Naive B cell (primary cell): ENCODE data around the gene SOS2. TPM values are rescaled to one million over a fixed set of nuclear protein-coding genes. Genes with fewer than 3 reads are reported as not detected.

Experiments used
- ATAC-seq, 2 donors: fragments of 150-1000 bp; cut with Tn5 transposase; 2 replicates each; pipeline ENCODE4 v1.10.0; 2021; ENCODE audit warnings: low read depth in 2 of 2, mild to moderate bottlenecking in 2 of 2, moderate library complexity in 2 of 2
- DNase-seq: peaks from one replicate; pipeline ENCODE4 v3.0.0; 2022
- H3K27ac Mint-ChIP-seq, 6 donors: one replicate each; pipeline ENCODE4 v1.8.0; 2020 to 2022; ENCODE audit warnings: mild to moderate bottlenecking in 6 of 6, mixed read lengths in 6 of 6, moderate library complexity in 5 of 6, inconsistent platforms in 2 of 6
- H3K27me3 Mint-ChIP-seq, 3 donors: one replicate each; pipeline ENCODE4 v1.8.0; 2021 to 2022; ENCODE audit warnings: mixed read lengths in 3 of 3, mild to moderate bottlenecking in 1 of 3
- H3K36me3 Mint-ChIP-seq, 2 donors: one replicate each; pipeline ENCODE4 v1.8.0; 2020 to 2022; ENCODE audit warnings: mixed read lengths in 2 of 2, inconsistent platforms in 1 of 2, mild to moderate bottlenecking in 1 of 2
- H3K4me1 Mint-ChIP-seq, 3 donors: one replicate each; pipeline ENCODE4 v1.8.0; 2020 to 2022; ENCODE audit warnings: mixed read lengths in 3 of 3, inconsistent platforms in 1 of 3, mild to moderate bottlenecking in 1 of 3, moderate library complexity in 1 of 3
- H3K4me3 Mint-ChIP-seq, 8 donors: one replicate each; pipeline ENCODE4 v1.8.0; 2020 to 2022; ENCODE audit warnings: mild to moderate bottlenecking in 8 of 8, mixed read lengths in 8 of 8, moderate library complexity in 8 of 8, inconsistent platforms in 2 of 8
- H3K9me3 Mint-ChIP-seq, 7 donors: one replicate each; pipeline ENCODE4 v1.8.0; 2020 to 2022; ENCODE audit warnings: mixed read lengths in 7 of 7, mild to moderate bottlenecking in 5 of 7, inconsistent platforms in 2 of 7, moderate library complexity in 1 of 7
- polyA plus RNA-seq, 6 donors: library from polyadenylated mRNA; unstranded; fragments of 300-500 nt; fragmentation: Illumina TruSeq; gene quantifications; one replicate each; pipeline ENCODE4 v1.2.3, GENCODE V29; 2021; ENCODE audit warnings: low read depth in 6 of 6

Gene SOS2
- polyA plus RNA-seq, 6 donors from 2014 or later = 15.6 to 34.8 (median 20.3) TPM

GRCh38 chr14:50242096-50242495, 10.7 kb upstream of the SOS2 start:
- Mint-ChIP-seq H3K27ac (peak overlapping the region in 2 of 6 donors; percentile 11 to 29), H3K36me3 (no peaks in the 10 kb centered on the region), H3K27me3 (no peaks in the 10 kb centered on the region), H3K4me3 (no peak overlapping the region), H3K9me3 (peaks cover 0 to 3% (median 0%) of the 10 kb centered on the region in 7 donors), H3K4me1 (peaks cover 7 to 11% (median 9%) of the 10 kb centered on the region in 3 donors)
- ATAC-seq (no peak), DNase-seq (no peak)

DNA sequence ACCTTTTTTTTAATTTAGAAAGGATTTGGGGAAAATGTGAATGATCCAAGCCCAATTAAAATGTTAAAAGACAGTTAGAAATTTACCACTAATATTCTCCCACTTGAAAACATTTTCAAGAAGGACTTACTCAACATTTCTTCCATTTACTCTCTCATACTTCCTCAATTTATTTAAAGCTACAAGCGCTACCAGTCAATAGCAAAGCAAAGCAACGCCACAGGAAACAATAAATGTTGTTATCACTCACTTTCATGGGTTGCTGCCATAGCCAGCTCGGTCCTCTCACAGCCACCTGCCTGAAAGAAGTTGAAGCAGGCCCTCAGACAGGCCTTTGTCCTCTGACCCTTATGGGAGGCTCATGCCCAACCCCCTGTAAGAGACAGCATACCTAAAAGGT, 6.0 kb upstream of the SOS2 start:
- ATAC-seq (peak; percentile 53 to 58), DNase-seq (no peak)
- Mint-ChIP-seq H3K4me3 (peak overlapping the region in 6 of 8 donors; percentile 13 to 68 (median 26)), H3K27me3 (no peaks in the 10 kb centered on the region), H3K9me3 (peaks cover 0 to 3% (median 0%) of the 10 kb centered on the region in 7 donors), H3K36me3 (no peaks in the 10 kb centered on the region), H3K27ac (peak overlapping the region in 3 of 6 donors; percentile 3 to 78 (median 3)), H3K4me1 (peaks cover 7 to 12% (median 9%) of the 10 kb centered on the region in 3 donors)

GRCh38 chr14:50233951-50234250, 2.5 kb upstream of the SOS2 start:
- Mint-ChIP-seq H3K4me1 (peaks cover 14 to 29% (median 23%) of the 10 kb centered on the region in 3 donors), H3K27me3 (no peaks in the 10 kb centered on the region), H3K36me3 (no peaks in the 10 kb centered on the region), H3K4me3 (peak overlapping the region in 1 of 8 donors; percentile 90), H3K27ac (peak overlapping the region in 1 of 6 donors; percentile 55), H3K9me3 (peaks cover 0 to 3% (median 0%) of the 10 kb centered on the region in 7 donors)
- ATAC-seq (no peak), DNase-seq (no peak)

DNA sequence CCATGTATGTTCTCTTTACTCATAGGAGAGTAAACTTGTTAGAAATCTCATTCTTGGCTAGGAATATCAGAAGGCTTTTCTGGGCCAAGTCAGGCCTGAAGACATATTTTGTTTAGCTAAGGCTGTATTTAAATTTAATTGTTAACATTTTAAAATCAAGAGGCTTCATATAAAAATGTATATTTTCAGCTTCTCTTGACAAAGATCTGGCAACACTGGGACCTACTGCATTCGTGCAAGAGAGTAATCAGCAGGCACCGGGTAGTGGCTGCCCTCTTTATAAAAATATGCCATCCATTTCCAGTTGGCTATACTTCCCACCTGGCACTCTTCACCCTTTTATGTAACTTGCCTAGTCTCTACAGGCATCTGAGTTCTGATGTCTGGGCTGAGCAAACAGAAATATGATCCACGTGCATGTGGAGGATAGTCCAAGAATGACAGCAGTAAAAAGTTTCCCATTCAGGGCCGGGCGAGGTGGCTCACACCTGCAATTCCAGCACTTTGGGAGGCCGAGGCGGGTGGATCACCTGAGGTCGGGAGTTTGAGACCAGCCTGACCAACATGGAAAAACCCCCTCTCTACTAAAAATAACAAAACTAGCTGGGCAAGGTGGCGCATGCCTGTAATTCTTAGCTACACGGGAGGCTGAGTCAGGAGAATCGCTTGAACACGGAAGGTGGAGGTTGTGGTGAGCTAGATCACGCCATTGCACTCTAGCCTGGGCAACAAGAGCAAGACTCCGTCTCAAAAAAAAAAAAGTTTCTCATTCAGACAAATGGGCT, 2.0 kb upstream of the SOS2 start:
- no peaks in the 10 kb centered on the region for H3K27me3 Mint-ChIP-seq
- H3K36me3 Mint-ChIP-seq = no peaks in the 10 kb centered on the region
- H3K4me1 Mint-ChIP-seq = peaks cover 17 to 33% (median 23%) of the 10 kb centered on the region in 3 donors
- H3K4me3 Mint-ChIP-seq = peak overlapping the region in 4 of 8 donors; percentile 15 to 90 (median 65)
- no peak for ATAC-seq
- DNase-seq = no peak
- H3K9me3 Mint-ChIP-seq = peaks cover 0 to 3% (median 0%) of the 10 kb centered on the region in 7 donors
- peak overlapping the region in 1 of 6 donors; percentile 62 for H3K27ac Mint-ChIP-seq

DNA sequence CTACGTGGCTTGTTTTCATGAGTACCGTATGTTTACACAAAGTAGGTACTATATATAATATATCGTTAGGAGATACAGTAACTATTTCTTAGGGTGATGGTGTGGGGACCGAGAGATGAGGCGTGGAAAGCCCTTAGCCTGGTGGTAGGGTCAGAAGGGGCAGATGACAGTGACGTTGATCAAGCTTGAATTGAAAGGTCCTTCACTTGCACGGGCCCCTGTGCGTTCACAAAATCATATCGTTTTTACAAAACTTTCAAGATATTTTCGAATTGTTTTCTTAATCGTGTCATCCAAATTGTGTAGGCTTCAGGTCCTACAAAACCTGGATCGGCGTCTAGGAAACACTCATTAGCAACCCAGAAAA, 881 bp upstream of the SOS2 start:
- peak overlapping the region; percentile 78 to 93 (median 89) for H3K4me3 Mint-ChIP-seq
- peak overlapping the region; percentile 42 to 94 (median 86) for H3K27ac Mint-ChIP-seq
- peaks cover 10 to 33% (median 19%) of the 10 kb centered on the region in 3 donors for H3K4me1 Mint-ChIP-seq
- no peaks in the 10 kb centered on the region for H3K27me3 Mint-ChIP-seq
- H3K36me3 Mint-ChIP-seq = no peaks in the 10 kb centered on the region
- H3K9me3 Mint-ChIP-seq = no peaks in the 10 kb centered on the region
- no peak for DNase-seq
- ATAC-seq = no peak

GRCh38 chr14:50230701-50231474, 490 bp downstream of the SOS2 start:
- DNase-seq = peak; percentile 35

GRCh38 chr14:50230401-50230700, 1.0 kb downstream of the SOS2 start:
- ATAC-seq (no peak), DNase-seq (no peak)
- Mint-ChIP-seq H3K4me3 (peak overlapping the region; percentile 83 to 93 (median 88)), H3K4me1 (peaks cover 21 to 48% (median 35%) of the 10 kb centered on the region in 3 donors), H3K36me3 (no peaks in the 10 kb centered on the region), H3K27ac (peak overlapping the region; percentile 86 to 97 (median 92)), H3K27me3 (no peaks in the 10 kb centered on the region), H3K9me3 (no peaks in the 10 kb centered on the region)

More at GRCh38 chr14:50230701-50231474, 490 bp downstream of the SOS2 start:
- H3K9me3 Mint-ChIP-seq = no peaks in the 10 kb centered on the region
- H3K4me1 Mint-ChIP-seq = peaks cover 16 to 43% (median 31%) of the 10 kb centered on the region in 3 donors
- no peaks in the 10 kb centered on the region for H3K36me3 Mint-ChIP-seq
- peak; percentile 16 to 22 for ATAC-seq
- peak overlapping the region; percentile 83 to 93 (median 89) for H3K4me3 Mint-ChIP-seq
- H3K27me3 Mint-ChIP-seq = no peaks in the 10 kb centered on the region
- peak overlapping the region; percentile 86 to 97 (median 92) for H3K27ac Mint-ChIP-seq

DNA sequence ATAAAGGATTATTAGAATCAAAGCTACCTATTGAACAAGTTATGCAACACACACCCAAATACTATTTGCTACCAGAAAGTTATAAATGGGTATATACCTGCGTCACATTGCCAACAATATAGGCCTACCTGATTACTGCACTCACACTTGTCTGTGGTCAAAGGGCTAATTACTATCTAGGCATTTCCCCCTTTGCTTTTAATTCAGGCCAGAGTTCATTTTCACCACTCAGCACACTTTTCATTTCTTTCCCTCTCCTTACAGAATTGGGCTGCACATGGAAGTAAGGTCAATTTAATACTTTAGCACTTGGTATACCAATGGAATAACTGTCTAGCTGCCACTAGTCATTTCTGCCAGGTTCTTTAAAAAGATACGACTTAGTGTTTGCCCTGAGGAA, 1.7 kb downstream of the SOS2 start:
- Mint-ChIP-seq H3K4me1 (peaks cover 24 to 54% (median 35%) of the 10 kb centered on the region in 3 donors), H3K27ac (peak overlapping the region in 2 of 6 donors; percentile 78 to 91), H3K36me3 (no peaks in the 10 kb centered on the region), H3K4me3 (peak overlapping the region in 7 of 8 donors; percentile 30 to 92 (median 86)), H3K9me3 (no peaks in the 10 kb centered on the region), H3K27me3 (no peaks in the 10 kb centered on the region)
- ATAC-seq = no peak
- no peak for DNase-seq

- peak overlapping the region in 2 of 6 donors; percentile 60 to 70 for H3K27ac Mint-ChIP-seq
- ATAC-seq (no peak), DNase-seq (no peak)
- no peaks in the 10 kb centered on the region for H3K36me3 Mint-ChIP-seq
- no peaks in the 10 kb centered on the region for H3K9me3 Mint-ChIP-seq
- peaks cover 24 to 66% (median 35%) of the 10 kb centered on the region in 3 donors for H3K4me1 Mint-ChIP-seq
- H3K27me3 Mint-ChIP-seq = no peaks in the 10 kb centered on the region
- H3K4me3 Mint-ChIP-seq = peak overlapping the region in 1 of 8 donors; percentile 69
Observed at GRCh38 chr14:50228313-50228712, 3.1 kb downstream of the SOS2 start.

GRCh38 chr14:50225974-50226297, 5.4 kb downstream of the SOS2 start:
- Mint-ChIP-seq H3K9me3 (no peaks in the 10 kb centered on the region), H3K4me3 (peak overlapping the region in 1 of 8 donors; percentile 34), H3K4me1 (peaks cover 38 to 73% (median 47%) of the 10 kb centered on the region in 3 donors), H3K36me3 (peaks cover 0 to 8% of the 10 kb centered on the region in 2 donors), H3K27me3 (no peaks in the 10 kb centered on the region), H3K27ac (peak overlapping the region in 5 of 6 donors; percentile 28 to 87 (median 60))
- DNase-seq = no peak
- no peak for ATAC-seq

DNA sequence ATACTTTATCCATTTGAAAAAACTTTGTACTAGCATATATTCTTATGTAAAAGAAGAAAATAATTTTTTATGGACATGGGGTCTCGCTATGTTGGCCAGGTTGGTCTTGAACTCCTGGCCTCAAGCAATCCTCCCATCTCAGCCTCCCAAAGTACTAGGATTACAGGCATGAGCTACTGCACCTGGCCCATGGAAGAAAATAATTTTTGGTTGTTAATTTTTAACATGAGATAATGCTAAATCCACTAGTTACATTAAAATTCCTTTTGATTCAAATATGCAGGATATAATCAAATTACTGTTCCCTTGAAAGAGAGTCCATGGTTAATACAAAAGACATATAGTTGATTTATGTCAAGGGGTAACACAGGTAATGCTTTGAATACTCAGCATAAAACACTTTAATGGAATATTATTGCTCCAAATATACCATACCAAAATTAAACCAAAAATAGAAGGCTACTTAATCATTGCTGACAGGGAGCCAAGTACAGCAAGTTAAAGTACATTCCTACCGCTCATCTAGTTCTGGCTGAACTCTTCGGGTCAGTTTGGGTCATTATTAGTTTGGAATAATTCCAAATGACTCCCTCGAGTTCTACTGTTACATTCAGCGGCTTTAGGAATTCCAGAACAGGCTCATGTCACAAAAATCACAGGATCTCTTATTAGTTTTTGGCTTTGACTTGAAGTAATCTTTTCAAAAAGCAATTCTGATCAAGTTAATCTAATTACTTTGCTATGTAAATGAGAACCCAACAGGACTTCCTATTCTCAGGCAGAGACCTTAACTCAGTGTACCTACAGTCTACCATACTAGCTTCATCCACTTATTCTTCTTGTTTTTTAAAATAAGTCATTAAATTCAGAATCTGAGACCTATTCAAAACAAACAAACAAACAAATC, 6.1 kb downstream of the SOS2 start:
- DNase-seq (no peak), ATAC-seq (peak in 1 of 2 donors; percentile 20)
- no peaks in the 10 kb centered on the region for H3K9me3 Mint-ChIP-seq
- H3K27ac Mint-ChIP-seq = peak overlapping the region in 5 of 6 donors; percentile 28 to 87 (median 60)
- peaks cover 0 to 8% of the 10 kb centered on the region in 2 donors for H3K36me3 Mint-ChIP-seq
- H3K27me3 Mint-ChIP-seq = no peaks in the 10 kb centered on the region
- peak overlapping the region in 1 of 8 donors; percentile 18 for H3K4me3 Mint-ChIP-seq
- peaks cover 35 to 75% (median 45%) of the 10 kb centered on the region in 3 donors for H3K4me1 Mint-ChIP-seq

- no peak for ATAC-seq
- H3K4me1 Mint-ChIP-seq = peaks cover 39 to 70% (median 44%) of the 10 kb centered on the region in 3 donors
- no peaks in the 10 kb centered on the region for H3K9me3 Mint-ChIP-seq
- peak overlapping the region in 3 of 6 donors; percentile 10 to 74 (median 61) for H3K27ac Mint-ChIP-seq
- DNase-seq = no peak
- H3K27me3 Mint-ChIP-seq = no peaks in the 10 kb centered on the region
- H3K36me3 Mint-ChIP-seq = peaks cover 0 to 8% of the 10 kb centered on the region in 2 donors
- no peak overlapping the region for H3K4me3 Mint-ChIP-seq
Observed at GRCh38 chr14:50222055-50222613, 9.2 kb downstream of the SOS2 start.
